Measurements from ENCODE around the gene ITGA7. TPM values are rescaled to one million over a fixed set of nuclear protein-coding genes. Genes with fewer than 3 reads are reported as not detected.

Gene ITGA7
- total RNA-seq, 1 donor from 2014 or later, result 39.2 TPM

DNA sequence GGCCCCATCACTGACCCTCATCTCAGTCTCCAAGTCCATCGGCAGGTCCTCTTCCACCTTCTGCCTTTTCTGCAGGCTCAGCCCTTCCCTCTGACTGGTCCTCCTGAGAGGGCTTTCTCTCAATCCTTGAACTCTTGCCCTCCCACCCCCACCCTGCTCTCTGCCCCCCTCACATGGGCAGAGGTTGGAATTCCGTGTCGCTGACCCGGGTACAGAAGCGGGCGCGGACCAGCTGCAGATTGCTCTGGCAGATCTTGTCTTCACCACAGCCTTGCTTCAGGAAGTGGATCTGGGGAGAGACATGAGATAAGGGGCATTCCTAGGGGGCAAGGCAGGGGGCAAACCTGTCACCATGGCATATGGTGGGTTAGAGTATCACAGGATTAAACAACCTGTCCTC lies 12.4 kb downstream of the ITGA7 start:
- TF ChIP-seq, protein P1, sequence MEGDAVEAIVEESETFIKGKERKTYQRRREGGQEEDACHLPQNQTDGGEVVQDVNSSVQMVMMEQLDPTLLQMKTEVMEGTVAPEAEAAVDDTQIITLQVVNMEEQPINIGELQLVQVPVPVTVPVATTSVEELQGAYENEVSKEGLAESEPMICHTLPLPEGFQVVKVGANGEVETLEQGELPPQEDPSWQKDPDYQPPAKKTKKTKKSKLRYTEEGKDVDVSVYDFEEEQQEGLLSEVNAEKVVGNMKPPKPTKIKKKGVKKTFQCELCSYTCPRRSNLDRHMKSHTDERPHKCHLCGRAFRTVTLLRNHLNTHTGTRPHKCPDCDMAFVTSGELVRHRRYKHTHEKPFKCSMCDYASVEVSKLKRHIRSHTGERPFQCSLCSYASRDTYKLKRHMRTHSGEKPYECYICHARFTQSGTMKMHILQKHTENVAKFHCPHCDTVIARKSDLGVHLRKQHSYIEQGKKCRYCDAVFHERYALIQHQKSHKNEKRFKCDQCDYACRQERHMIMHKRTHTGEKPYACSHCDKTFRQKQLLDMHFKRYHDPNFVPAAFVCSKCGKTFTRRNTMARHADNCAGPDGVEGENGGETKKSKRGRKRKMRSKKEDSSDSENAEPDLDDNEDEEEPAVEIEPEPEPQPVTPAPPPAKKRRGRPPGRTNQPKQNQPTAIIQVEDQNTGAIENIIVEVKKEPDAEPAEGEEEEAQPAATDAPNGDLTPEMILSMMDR (conservative IDR thresholded peaks at IDR 0.05), result no peak
- Mint-ChIP-seq H3K27ac (no peak overlapping the region), H3K36me3 (peaks cover 3% of the 10 kb centered on the region), H3K4me3 (no peak overlapping the region), H3K27me3 (no peaks in the 10 kb centered on the region), H3K9me3 (no peaks in the 10 kb centered on the region), H3K4me1 (ENCODE audit: unreplicated experiment) (no peaks in the 10 kb centered on the region)
- DNase-seq (ENCODE audit: extremely low spot score, unreplicated experiment), result no peak

DNA sequence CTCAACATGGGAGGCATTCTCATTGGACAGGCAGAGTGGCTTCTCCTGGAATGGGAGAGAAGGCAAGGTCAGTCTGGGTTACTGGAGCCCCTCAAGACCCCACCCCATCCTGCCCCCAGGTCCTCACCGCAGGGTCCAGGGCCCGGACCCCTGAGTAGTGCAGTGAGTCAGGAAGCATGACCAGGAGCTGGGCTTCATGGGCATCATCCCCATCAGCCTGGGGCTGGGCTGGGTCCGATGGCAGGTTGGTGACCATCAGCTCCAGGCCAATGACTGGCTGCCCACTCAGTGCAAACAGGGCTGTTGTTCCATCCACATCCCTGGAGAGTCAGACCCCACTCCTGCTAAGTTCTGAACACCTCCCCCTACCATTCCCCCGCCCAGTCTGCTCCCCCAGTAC lies 13.1 kb downstream of the ITGA7 start:
- TF ChIP-seq, protein P1 (conservative IDR thresholded peaks at IDR 0.05), result no peak
- H3K9me3 Mint-ChIP-seq, result no peaks in the 10 kb centered on the region

DNA sequence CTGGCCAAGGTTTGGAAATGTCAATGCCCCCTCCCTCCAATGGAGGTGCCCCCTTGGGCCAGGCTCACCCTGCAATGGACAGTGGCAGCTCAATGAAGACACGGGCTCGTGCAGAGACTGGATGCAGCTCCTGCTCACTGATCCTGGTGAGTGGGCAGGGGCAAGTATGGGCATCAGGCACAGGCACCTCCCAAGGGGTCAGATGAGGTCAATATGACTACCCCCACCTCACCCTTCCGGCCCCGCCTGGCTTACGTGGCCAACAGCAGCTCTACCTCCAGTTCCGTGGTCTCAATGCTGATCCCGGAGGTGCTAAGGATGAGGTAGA lies 13.6 kb downstream of the ITGA7 start:
- Mint-ChIP-seq H3K9me3 (no peaks in the 10 kb centered on the region), H3K27me3 (no peaks in the 10 kb centered on the region), H3K36me3 (peaks cover 3% of the 10 kb centered on the region), H3K4me1 (ENCODE audit: unreplicated experiment) (no peaks in the 10 kb centered on the region), H3K27ac (no peak overlapping the region), H3K4me3 (no peak overlapping the region)
- TF ChIP-seq, protein P1 (conservative IDR thresholded peaks at IDR 0.05), result no peak
- DNase-seq (ENCODE audit: extremely low spot score, unreplicated experiment), result no peak

More for the DNA sequence above, 13.1 kb downstream of the ITGA7 start:
- no peaks in the 10 kb centered on the region for H3K4me1 Mint-ChIP-seq (ENCODE audit: unreplicated experiment)
- no peak overlapping the region for H3K27ac Mint-ChIP-seq
- no peaks in the 10 kb centered on the region for H3K27me3 Mint-ChIP-seq
- no peak overlapping the region for H3K4me3 Mint-ChIP-seq
- peaks cover 3% of the 10 kb centered on the region for H3K36me3 Mint-ChIP-seq
- no peak for DNase-seq (ENCODE audit: extremely low spot score, unreplicated experiment)

DNA sequence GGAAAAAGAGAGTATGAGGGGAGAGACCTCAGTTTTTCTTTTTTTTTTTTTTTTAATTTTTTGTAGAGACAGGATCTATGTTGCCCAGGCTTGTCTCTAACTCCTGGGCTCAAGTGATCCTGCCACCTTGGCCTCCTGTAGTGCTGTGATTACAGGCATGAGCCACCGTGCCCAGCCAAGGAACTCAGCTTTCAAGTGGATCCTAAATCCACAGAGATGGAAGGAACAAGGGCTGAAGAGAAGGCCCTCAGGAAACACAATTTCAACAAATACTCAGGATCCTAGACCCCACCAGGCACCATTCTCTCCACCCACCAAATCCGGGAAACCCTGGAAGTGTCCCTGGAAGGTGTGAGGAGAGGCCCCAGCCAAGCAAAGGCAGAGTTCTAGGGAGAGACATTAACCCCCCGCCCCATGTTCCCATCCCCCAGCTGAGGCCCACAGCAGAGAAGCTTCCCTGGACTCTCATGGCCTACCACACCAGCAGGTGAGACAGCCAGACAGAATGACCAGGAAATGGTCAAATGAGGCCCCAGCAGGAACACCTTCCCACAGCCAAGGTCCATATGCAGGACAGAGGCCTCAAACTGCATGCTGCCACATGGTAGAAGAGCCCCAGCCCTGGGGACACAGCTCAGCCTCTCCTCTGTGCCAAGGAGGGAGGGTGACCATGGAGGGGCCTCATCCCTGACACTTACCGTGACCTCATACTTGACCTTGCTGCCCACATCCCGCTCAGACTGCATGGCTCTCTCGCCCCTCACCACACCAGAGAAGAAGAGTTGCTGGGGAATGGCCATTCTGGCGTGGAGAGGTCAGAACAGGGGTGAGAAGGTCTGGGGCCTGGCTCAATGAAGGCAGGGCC lies 14.1 kb downstream of the ITGA7 start:
- no peak overlapping the region for H3K27ac Mint-ChIP-seq
- H3K9me3 Mint-ChIP-seq, result no peaks in the 10 kb centered on the region
- TF ChIP-seq, protein P1 (conservative IDR thresholded peaks at IDR 0.05), result no peak
- no peaks in the 10 kb centered on the region for H3K4me1 Mint-ChIP-seq (ENCODE audit: unreplicated experiment)
- H3K36me3 Mint-ChIP-seq, result peaks cover 3% of the 10 kb centered on the region
- H3K27me3 Mint-ChIP-seq, result no peaks in the 10 kb centered on the region
- no peak overlapping the region for H3K4me3 Mint-ChIP-seq
- DNase-seq (ENCODE audit: extremely low spot score, unreplicated experiment), result no peak

DNA sequence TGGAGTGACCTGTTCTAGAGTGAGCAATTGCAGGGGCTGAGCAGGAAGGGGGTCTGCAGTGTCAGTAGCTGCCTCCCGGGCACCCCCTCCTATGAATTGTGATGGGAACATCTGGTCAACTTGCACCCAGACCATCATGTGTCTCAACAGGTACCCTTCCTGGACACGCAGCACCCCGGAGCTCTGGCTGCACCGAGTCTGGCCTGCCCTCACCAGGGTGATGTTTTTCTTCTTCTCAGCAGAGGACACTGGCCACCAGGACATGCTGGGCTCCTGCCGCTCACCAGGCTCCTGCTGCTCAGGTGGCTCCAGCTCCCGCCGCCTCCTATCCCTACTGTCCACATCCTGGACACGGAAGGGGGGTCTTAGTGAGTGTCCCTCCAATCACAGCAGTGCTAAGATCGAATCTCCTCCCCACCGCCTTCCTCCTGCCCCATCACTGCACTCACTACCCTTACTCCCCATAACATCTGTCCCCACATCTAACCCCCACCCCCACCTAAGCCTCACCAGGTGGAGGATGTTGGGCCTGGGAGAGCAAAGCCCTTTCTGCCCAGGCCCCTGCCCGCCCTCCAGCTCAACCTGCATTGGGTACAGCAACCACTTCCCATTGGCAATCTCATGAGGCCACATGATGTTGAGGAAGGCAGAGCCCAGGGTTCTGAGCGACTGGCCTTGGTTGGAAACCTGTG lies 14.9 kb downstream of the ITGA7 start:
- TF ChIP-seq, protein P1 (conservative IDR thresholded peaks at IDR 0.05), result no peak
- Mint-ChIP-seq H3K4me3 (no peak overlapping the region), H3K27me3 (no peaks in the 10 kb centered on the region), H3K27ac (no peak overlapping the region), H3K36me3 (peaks cover 3% of the 10 kb centered on the region), H3K9me3 (no peaks in the 10 kb centered on the region), H3K4me1 (ENCODE audit: unreplicated experiment) (no peaks in the 10 kb centered on the region)
- no peak for DNase-seq (ENCODE audit: extremely low spot score, unreplicated experiment)
